Brain microvascular endothelial cell (primary cell): ENCODE measurements around the gene CCDC175.
A peak's percentile ranks its signal among the peaks of the same experiment; 100 is the strongest.

ENCODE experiments used
- DNase-seq: peaks from one replicate; pipeline ENCODE4 v3.0.0-alpha.2; 2020
- H3K27ac ChIP-seq: fragments of 250-450 bp; sonication (Bioruptor Pico); 2 replicates; pipeline ENCODE4 v1.5.1; 2020; ENCODE audit warnings: mild to moderate bottlenecking, moderate library complexity
- H3K27me3 ChIP-seq: fragments of 250-450 bp; sonication (Bioruptor Pico); replicated peaks from 2 replicates; pipeline ENCODE4 v1.5.1; 2020; ENCODE audit warnings: mild to moderate bottlenecking
- H3K36me3 ChIP-seq: fragments of 250-450 bp; sonication (Bioruptor Pico); replicated peaks from 2 replicates; pipeline ENCODE4 v1.5.1; 2020; ENCODE audit warnings: mild to moderate bottlenecking
- H3K4me3 ChIP-seq: 2 replicates; pipeline ENCODE4 v1.5.1; 2011; ENCODE audit warnings: low read depth, mild to moderate bottlenecking, control low read depth, low read length, moderate library complexity
- CTCF ChIP-seq: IDR thresholded peaks from 2 replicates; pipeline ENCODE4 v1.5.1; 2011; ENCODE audit warnings: low read depth, mild to moderate bottlenecking, moderate library complexity, low read length, control low read depth, inconsistent platforms; ENCODE audit errors: missing control alignments
- in situ Hi-C: cut with HindIII; loops from 2 replicates; pipeline ENCODE4 v1.10.0; 2017; ENCODE audit warnings: low sequenced_read_pairs, low pct_ligation_motif_present

Gene CCDC175

GRCh38 chr14:59520224-59520623, 56.4 kb downstream of the CCDC175 start:
- no peaks in the 10 kb centered on the region for H3K36me3 ChIP-seq
- H3K27me3 ChIP-seq: no peaks in the 10 kb centered on the region
- no peak for DNase-seq
- H3K27ac ChIP-seq: no peak overlapping the region
- H3K4me3 ChIP-seq: no peak overlapping the region
- in situ Hi-C loops: no loop called here
- TF ChIP-seq CTCF: no peak

GRCh38 chr14:59511916-59512575, 64.6 kb downstream of the CCDC175 start:
- in situ Hi-C loops: no loop called here
- no peak overlapping the region for H3K27ac ChIP-seq
- no peaks in the 10 kb centered on the region for H3K27me3 ChIP-seq
- no peaks in the 10 kb centered on the region for H3K36me3 ChIP-seq
- peak; percentile 81 for TF ChIP-seq CTCF
- DNase-seq: no peak
- no peak overlapping the region for H3K4me3 ChIP-seq

- DNase-seq: no peak
- Histone ChIP-seq H3K27me3 (no peaks in the 10 kb centered on the region), H3K4me3 (no peak overlapping the region), H3K27ac (no peak overlapping the region), H3K36me3 (no peaks in the 10 kb centered on the region)
- TF ChIP-seq CTCF: no peak
- in situ Hi-C loops: no loop called here
Measured at GRCh38 chr14:59510966-59511365, 65.6 kb downstream of the CCDC175 start.

- DNase-seq: peak; percentile 36
Measured at GRCh38 chr14:59510001-59510400, 66.6 kb downstream of the CCDC175 start.

GRCh38 chr14:59509101-59509500, 67.5 kb downstream of the CCDC175 start:
- DNase-seq: no peak
- in situ Hi-C loops: no loop called here
- Histone ChIP-seq H3K36me3 (peaks cover 1% of the 10 kb centered on the region), H3K4me3 (no peak overlapping the region), H3K27ac (no peak overlapping the region), H3K27me3 (no peaks in the 10 kb centered on the region)
- TF ChIP-seq CTCF: no peak

More at GRCh38 chr14:59510001-59510400, 66.6 kb downstream of the CCDC175 start:
- in situ Hi-C loops: no loop called here
- Histone ChIP-seq H3K4me3 (no peak overlapping the region), H3K27me3 (no peaks in the 10 kb centered on the region), H3K36me3 (no peaks in the 10 kb centered on the region), H3K27ac (no peak overlapping the region)
- no peak for TF ChIP-seq CTCF

- no peak overlapping the region for H3K4me3 ChIP-seq
- peaks cover 5% of the 10 kb centered on the region for H3K36me3 ChIP-seq
- no peaks in the 10 kb centered on the region for H3K27me3 ChIP-seq
- H3K27ac ChIP-seq: no peak overlapping the region
- no peak for TF ChIP-seq CTCF
- in situ Hi-C loops: no loop called here
- no peak for DNase-seq
Measured at GRCh38 chr14:59507752-59508103, 68.9 kb downstream of the CCDC175 start.
